HFFc6 (cell line): ENCODE results near the gene ARFGEF2. TPM values are rescaled to one million over a fixed set of nuclear protein-coding genes. Genes with fewer than 3 reads are reported as not detected.

Experiments used
- DNase-seq: peaks from one replicate; pipeline ENCODE4 v3.0.0-alpha.2; 2018
- H3K27ac Mint-ChIP-seq: 2 replicates; pipeline ENCODE4 v1.8.0; 2020; ENCODE audit warnings: mild to moderate bottlenecking, mixed read lengths
- H3K27me3 Mint-ChIP-seq: 2 replicates; pipeline ENCODE4 v1.8.0; 2021; ENCODE audit warnings: mild to moderate bottlenecking, moderate library complexity, mixed read lengths; ENCODE audit not compliant: insufficient read depth
- H3K36me3 Mint-ChIP-seq: 2 replicates; pipeline ENCODE4 v1.8.0; 2021; ENCODE audit warnings: low read depth, mixed read lengths
- H3K4me1 Mint-ChIP-seq: 2 replicates; pipeline ENCODE4 v1.8.0; 2020; ENCODE audit warnings: low read depth, mixed read lengths
- H3K4me3 Mint-ChIP-seq: 2 replicates; pipeline ENCODE4 v1.8.0; 2020; ENCODE audit warnings: mild to moderate bottlenecking, moderate library complexity, mixed read lengths
- H3K9me3 Mint-ChIP-seq: 2 replicates; pipeline ENCODE4 v1.8.0; 2020; ENCODE audit warnings: mild to moderate bottlenecking, mixed read lengths
- total RNA-seq, 6 experiments: library from RNA; stranded (reverse); fragmentation: NEBNext Ultra II Directional; extraction: Animal tissue kit (Norgen Biotek cat#: 25700); gene quantifications; 2 replicates in 1 of 6; 3 replicates in 5 of 6; pipeline ENCODE4 v1.2.3, GENCODE V29; 2021
- TF ChIP-seq, protein P1 (sequence below): fragments of 200-600 bp; sonication (generic); IDR thresholded peaks from 2 replicates; pipeline ENCODE4 v1.5.0; 2021; ENCODE audit warnings: antibody characterized with exemption, mild to moderate bottlenecking

ARFGEF2 gene
- total RNA-seq, 6 experiments from 2014 or later, result 25.4 to 28.3 (median 26.2) TPM

DNA sequence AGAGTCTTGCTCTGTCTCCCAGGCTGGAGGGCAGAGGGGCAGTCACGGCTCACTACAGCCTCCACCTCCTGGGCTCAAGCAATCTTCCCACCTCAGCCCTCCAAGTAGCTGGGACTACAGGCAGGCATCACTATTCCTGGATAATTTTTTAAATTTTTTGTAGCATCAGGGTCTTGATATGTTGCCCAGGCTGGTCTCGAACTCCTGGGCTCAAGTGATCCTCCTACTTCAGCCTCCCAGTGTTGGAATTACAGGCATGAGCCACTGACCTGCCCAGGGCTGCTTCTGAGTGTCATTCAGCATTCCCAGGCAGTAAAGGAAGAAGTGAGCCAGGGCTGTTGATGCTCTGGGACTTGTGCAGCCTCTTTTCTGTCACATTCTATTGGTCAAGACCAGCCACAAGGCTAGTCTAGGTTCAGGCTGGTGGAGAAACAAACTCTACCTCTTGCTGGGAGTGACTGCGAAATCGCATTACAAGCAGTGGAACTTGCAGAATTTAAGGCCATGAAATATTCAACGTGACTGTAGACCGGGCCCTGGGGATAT lies 2.1 kb upstream of the ARFGEF2 start:
- H3K27ac Mint-ChIP-seq, result no peak overlapping the region
- H3K27me3 Mint-ChIP-seq, result peaks cover 8% of the 10 kb centered on the region
- peaks cover 35% of the 10 kb centered on the region for H3K4me1 Mint-ChIP-seq
- TF ChIP-seq, protein P1, sequence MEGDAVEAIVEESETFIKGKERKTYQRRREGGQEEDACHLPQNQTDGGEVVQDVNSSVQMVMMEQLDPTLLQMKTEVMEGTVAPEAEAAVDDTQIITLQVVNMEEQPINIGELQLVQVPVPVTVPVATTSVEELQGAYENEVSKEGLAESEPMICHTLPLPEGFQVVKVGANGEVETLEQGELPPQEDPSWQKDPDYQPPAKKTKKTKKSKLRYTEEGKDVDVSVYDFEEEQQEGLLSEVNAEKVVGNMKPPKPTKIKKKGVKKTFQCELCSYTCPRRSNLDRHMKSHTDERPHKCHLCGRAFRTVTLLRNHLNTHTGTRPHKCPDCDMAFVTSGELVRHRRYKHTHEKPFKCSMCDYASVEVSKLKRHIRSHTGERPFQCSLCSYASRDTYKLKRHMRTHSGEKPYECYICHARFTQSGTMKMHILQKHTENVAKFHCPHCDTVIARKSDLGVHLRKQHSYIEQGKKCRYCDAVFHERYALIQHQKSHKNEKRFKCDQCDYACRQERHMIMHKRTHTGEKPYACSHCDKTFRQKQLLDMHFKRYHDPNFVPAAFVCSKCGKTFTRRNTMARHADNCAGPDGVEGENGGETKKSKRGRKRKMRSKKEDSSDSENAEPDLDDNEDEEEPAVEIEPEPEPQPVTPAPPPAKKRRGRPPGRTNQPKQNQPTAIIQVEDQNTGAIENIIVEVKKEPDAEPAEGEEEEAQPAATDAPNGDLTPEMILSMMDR, result no peak
- no peak overlapping the region for H3K4me3 Mint-ChIP-seq
- no peaks in the 10 kb centered on the region for H3K36me3 Mint-ChIP-seq
- no peaks in the 10 kb centered on the region for H3K9me3 Mint-ChIP-seq
- DNase-seq, result no peak

DNA sequence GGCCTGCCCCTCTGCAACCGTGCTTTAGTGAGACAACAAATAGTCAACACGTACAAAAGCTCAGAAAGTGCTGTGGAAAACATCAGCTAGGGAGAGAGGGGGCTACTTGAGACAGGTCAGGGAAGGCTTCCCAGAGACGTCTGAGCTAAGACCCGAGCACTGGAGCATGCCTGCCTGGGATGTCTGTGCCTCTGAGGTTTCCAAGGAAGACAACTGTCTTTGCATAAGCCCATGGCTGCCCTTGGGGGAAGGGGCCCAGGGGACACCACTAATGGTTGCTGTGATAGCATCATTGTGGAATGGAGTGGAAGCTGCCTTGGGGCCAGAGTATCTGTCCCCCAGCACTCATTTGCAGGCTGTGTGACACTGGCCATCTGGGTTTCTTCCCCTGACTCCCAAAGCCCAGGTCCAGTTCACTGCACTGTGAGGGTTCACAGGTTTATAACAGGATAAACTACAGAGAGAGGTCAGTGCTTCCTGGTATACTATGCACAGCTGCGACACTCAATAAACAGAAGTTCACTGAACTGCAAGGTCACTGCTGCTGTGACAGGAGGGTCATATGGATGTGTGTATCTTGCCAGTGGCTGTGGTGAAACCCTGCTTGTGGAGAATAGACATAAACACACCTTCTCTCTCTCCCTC lies 1.5 kb upstream of the ARFGEF2 start:
- Mint-ChIP-seq H3K27me3 (peaks cover 8% of the 10 kb centered on the region), H3K9me3 (no peaks in the 10 kb centered on the region), H3K4me1 (peaks cover 41% of the 10 kb centered on the region), H3K4me3 (peak overlapping the region; percentile 91), H3K27ac (peak overlapping the region; percentile 92), H3K36me3 (no peaks in the 10 kb centered on the region)
- no peak for DNase-seq
- TF ChIP-seq, protein P1, result no peak

DNA sequence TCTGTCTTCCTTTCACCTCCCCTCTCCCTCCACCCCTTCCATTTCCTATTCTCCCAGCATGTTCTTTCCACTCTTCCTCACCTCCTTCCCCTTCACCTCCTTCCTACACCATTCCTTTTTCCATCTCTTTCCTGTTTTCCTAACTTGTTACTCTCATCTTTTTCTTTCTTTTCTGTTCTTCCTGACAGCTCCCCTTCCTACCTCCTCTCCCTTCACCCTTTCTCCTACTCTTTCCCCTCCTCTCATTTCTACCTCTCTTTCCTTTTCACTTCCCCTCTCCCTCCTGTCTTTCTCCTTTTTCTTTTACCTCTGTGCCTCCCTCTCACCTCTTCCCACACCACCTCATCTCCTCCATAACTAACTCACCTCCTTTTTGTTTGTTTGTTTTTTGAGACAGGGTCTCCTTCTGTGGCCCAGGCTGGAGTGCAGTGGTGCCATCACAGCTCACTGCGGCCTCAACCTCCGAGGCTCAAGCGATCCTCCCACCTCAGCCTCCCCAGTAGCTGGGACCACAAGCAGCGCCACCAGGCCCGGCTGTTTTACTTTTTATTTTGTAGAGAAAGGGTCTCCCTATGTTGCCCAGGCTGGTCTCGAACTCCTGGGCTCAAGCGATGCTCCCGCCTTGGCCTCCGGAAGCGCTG lies 864 bp upstream of the ARFGEF2 start:
- Mint-ChIP-seq H3K4me3 (peak overlapping the region; percentile 91), H3K9me3 (no peaks in the 10 kb centered on the region), H3K36me3 (no peaks in the 10 kb centered on the region), H3K27me3 (peaks cover 8% of the 10 kb centered on the region), H3K4me1 (peaks cover 44% of the 10 kb centered on the region), H3K27ac (peak overlapping the region; percentile 92)
- DNase-seq, result no peak
- TF ChIP-seq, protein P1, result no peak

DNA sequence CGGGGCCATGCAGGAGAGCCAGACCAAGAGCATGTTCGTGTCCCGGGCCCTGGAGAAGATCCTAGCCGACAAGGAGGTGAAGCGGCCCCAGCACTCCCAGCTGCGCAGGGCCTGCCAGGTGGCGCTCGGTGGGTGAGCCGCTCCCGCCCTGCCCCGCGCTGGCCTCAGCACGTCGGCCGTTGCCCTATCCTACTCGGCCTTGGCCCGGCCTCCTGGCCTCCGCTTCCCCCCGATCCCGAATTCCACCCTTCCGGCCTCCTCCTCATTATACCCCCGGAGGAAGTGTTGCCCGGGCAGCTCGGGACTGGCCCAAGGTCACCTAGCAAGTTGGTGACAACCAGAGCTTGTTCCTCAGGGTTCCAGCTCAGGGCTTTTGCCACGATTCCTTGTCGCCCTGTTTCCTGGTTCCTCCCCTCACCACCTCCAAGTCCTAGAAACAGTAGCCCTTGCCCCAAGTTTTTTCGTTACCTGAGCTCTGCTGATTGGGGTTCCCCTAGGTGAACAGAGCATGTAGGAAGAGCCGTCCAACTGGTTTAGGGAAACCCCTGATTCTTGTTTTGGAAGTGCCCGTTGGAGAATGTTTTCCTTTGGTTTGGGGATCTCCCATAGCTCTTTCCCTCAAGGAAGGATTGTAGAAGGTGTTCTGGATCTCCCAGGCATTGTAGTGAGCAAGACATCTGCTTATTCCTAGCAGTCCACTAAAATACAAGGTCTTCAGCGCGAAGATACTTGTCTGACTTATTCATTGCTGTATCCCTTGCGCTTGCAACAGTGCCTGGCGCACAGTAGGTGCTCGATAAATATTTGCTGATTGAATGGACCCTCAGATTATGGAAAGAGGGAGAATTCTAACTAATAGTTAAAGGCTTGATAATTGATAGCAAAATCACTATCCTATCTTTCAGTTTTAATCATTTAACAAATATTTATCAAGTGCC lies 641 bp downstream of the ARFGEF2 start:
- Mint-ChIP-seq H3K27me3 (peaks cover 5% of the 10 kb centered on the region), H3K4me1 (peaks cover 57% of the 10 kb centered on the region), H3K4me3 (peak overlapping the region; percentile 90), H3K9me3 (no peaks in the 10 kb centered on the region), H3K36me3 (peaks cover 6% of the 10 kb centered on the region; the same call in 1 of the 2 replicates), H3K27ac (peak overlapping the region; percentile 88)
- peak; percentile 22 for DNase-seq
- TF ChIP-seq, protein P1, result no peak

DNA sequence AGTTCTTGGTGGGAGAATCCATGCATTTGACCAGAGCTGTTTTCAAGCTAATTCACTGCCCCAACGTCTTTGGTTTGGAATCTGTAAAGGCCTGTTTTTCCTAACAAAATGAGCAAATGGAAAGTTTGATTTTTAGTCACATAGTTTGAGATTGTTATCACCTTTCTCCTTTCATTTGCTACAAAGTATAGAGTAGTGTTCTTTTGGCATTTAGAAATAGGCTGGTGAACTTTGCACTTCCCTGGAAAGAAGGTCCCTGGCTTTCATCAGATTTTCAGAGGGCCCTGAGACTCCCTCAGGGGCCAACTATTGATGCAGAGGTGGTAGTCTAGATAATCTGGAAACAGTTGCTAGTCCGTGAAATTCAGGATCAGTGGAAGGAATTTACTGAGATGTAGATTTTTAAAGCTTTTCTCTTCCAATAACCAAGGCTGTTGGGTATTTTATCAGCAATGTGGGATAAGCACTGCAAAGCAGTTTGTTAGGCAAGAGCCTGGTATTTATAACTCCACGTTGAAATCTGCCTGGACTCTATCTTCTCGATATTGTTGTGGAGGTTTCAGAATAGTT lies 1.7 kb downstream of the ARFGEF2 start:
- no peaks in the 10 kb centered on the region; the same call in none of the 2 replicates for H3K27me3 Mint-ChIP-seq
- no peak for DNase-seq
- H3K36me3 Mint-ChIP-seq, result peaks cover 7% of the 10 kb centered on the region; the same call in 1 of the 2 replicates
- peaks cover 57% of the 10 kb centered on the region for H3K4me1 Mint-ChIP-seq
- H3K27ac Mint-ChIP-seq, result peak overlapping the region; percentile 88
- no peaks in the 10 kb centered on the region for H3K9me3 Mint-ChIP-seq
- H3K4me3 Mint-ChIP-seq, result peak overlapping the region; percentile 90
- TF ChIP-seq, protein P1, result no peak
